Lung (tissue), 12 donors: ENCODE data around the gene AOAH. TPM values are rescaled to one million over a fixed set of nuclear protein-coding genes. Genes with fewer than 3 reads are reported as not detected.

Experiments used
- ATAC-seq: fragments of 200-7000 bp; cut with Tn5 transposase; one replicate; pipeline ENCODE4 v1.9.1; 2020; ENCODE audit warnings: moderate number of reproducible peaks; ENCODE audit not compliant: insufficient read depth, low FRiP score
- DNase-seq, 3 donors: peaks; one replicate each; pipeline ENCODE4 v3.0.0-alpha.2; 2013 to 2017
- H3K27ac ChIP-seq, 2 donors: one replicate each; pipeline ENCODE4 v1.5.1; 2013; ENCODE audit warnings: mild to moderate bottlenecking in 2 of 2, moderate library complexity in 2 of 2, control low read depth in 1 of 2, inconsistent platforms in 1 of 2, low read depth in 1 of 2, low read length in 1 of 2
- H3K27me3 ChIP-seq, 3 donors: one replicate each; pipeline ENCODE4 v1.5.1; 2013; ENCODE audit warnings: low read length in 2 of 3; ENCODE audit not compliant: control insufficient read depth in 3 of 3, insufficient read depth in 3 of 3
- H3K36me3 ChIP-seq, 4 donors: one replicate each; pipeline ENCODE4 v1.5.1; 2013; ENCODE audit warnings: low read length in 4 of 4, mild to moderate bottlenecking in 1 of 4, moderate library complexity in 1 of 4; ENCODE audit not compliant: control insufficient read depth in 4 of 4, insufficient read depth in 4 of 4
- H3K4me1 ChIP-seq, 5 donors: one replicate each; pipeline ENCODE4 v1.5.1; 2013; ENCODE audit warnings: low read length in 5 of 5, mild to moderate bottlenecking in 2 of 5, moderate library complexity in 1 of 5; ENCODE audit not compliant: control insufficient read depth in 5 of 5, insufficient read depth in 5 of 5
- H3K4me3 ChIP-seq: one replicate; pipeline ENCODE4 v1.5.1; 2013; ENCODE audit warnings: mild to moderate bottlenecking, control low read depth, moderate library complexity
- H3K9ac ChIP-seq, 2 donors: one replicate each; pipeline ENCODE4 v1.5.1; 2013; ENCODE audit warnings: low read length in 2 of 2, control low read depth in 1 of 2; ENCODE audit not compliant: insufficient read depth in 1 of 2
- H3K9me3 ChIP-seq, 4 donors: one replicate each; pipeline ENCODE4 v1.5.1; 2013; ENCODE audit warnings: low read length in 3 of 4, mild to moderate bottlenecking in 1 of 4, moderate library complexity in 1 of 4; ENCODE audit not compliant: control insufficient read depth in 4 of 4, insufficient read depth in 3 of 4
- CTCF ChIP-seq: IDR thresholded peaks from 2 replicates; pipeline ENCODE4 v1.5.1; 2012; ENCODE audit warnings: mild to moderate bottlenecking; ENCODE audit errors: control extremely low read depth, extremely low read depth
- WGBS, 2 donors: extraction: QIAGEN DNeasy Blood & Tissue Kit; methylation state at CpG; one replicate each; pipeline ENCODE4 v1.1.7; 2013; 5-methylcytosine and 5-hydroxymethylcytosine counted together
- polyA plus RNA-seq, 2 donors: library from polyadenylated mRNA; stranded (reverse); fragments of 200-250 nt; gene quantifications; one replicate each; pipeline ENCODE4 v1.2.1, GENCODE V29; 2013
- total RNA-seq, 2 donors: library from RNA; depleted of rRNA in 1 of 2; stranded (reverse); fragments of >200 nt in 1 of 2; gene quantifications; one replicate each; pipeline ENCODE4 v1.2.1, GENCODE V29; 2014 to 2021
- donor health status: control.
- donor health status: control.
- donor health status: Bipolar disorder and iron deficiency.
- donor health status: healthy.
- donor health status: DM: yes; HTN: yes; CAD: no.

AOAH gene
- total and polyA plus RNA-seq, 4 donors = 4.7 to 36.4 (median 29.0) TPM

GRCh38 chr7:36523371-36524101, 200.8 kb downstream of the AOAH start:
- DNase-seq (no peak), ATAC-seq (no peak)
- no peaks in the 10 kb centered on the region for H3K4me1 ChIP-seq
- peaks cover 0 to 2% (median 0%) of the 10 kb centered on the region in 4 donors for H3K9me3 ChIP-seq
- no peak overlapping the region for H3K4me3 ChIP-seq
- H3K9ac ChIP-seq = no peak overlapping the region
- no peak overlapping the region for H3K27ac ChIP-seq
- TF ChIP-seq CTCF = no peak
- H3K36me3 ChIP-seq = no peaks in the 10 kb centered on the region
- peaks cover 0 to 3% (median 0%) of the 10 kb centered on the region in 3 donors for H3K27me3 ChIP-seq
- WGBS, 2 donors = 91 to 97% methylated on average over 6 of the region's 6 CpGs

DNA sequence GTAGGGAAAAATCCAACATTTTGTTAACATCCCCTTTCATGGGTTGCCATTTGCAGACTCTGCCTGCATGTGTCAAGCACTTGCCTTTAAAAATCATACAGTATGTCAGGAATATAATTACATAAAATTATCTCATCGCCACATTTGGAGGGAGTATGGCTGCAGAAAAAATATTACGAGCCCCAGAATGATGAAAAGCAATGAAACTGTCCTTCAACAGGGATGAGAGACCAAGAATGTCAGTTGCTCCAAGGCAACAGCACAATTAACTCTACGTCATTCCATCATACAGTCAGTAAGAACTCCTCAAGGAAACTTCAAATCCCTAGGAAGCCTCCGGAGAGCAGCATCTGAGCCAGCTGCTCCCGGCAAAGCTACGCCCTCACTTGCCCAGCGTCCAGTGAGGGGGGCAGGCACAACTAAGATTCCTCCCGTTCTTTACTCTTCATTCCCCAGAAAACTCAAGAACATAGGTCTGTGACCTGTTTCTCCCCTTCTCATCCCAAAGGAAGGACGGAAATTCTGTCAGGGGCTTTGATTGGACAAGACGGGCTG, 201.8 kb downstream of the AOAH start:
- no peak overlapping the region for H3K4me3 ChIP-seq
- WGBS, 2 donors = 90 to 98% methylated on average over 10 of the region's 10 CpGs
- H3K9me3 ChIP-seq = peaks cover 0 to 2% (median 0%) of the 10 kb centered on the region in 4 donors
- no peak for DNase-seq
- H3K27ac ChIP-seq = no peak overlapping the region
- no peak for ATAC-seq
- no peak overlapping the region for H3K9ac ChIP-seq
- H3K4me1 ChIP-seq = no peaks in the 10 kb centered on the region
- no peaks in the 10 kb centered on the region for H3K36me3 ChIP-seq
- H3K27me3 ChIP-seq = peaks cover 0 to 3% (median 0%) of the 10 kb centered on the region in 3 donors
- TF ChIP-seq CTCF = no peak

GRCh38 chr7:36521911-36522310, 202.4 kb downstream of the AOAH start:
- H3K4me1 ChIP-seq = no peaks in the 10 kb centered on the region
- ATAC-seq (no peak), DNase-seq (no peak)
- no peak overlapping the region for H3K27ac ChIP-seq
- H3K36me3 ChIP-seq = no peaks in the 10 kb centered on the region
- no peak overlapping the region for H3K4me3 ChIP-seq
- peaks cover 0 to 3% (median 0%) of the 10 kb centered on the region in 3 donors for H3K27me3 ChIP-seq
- no peak overlapping the region for H3K9ac ChIP-seq
- peaks cover 0 to 2% (median 0%) of the 10 kb centered on the region in 4 donors for H3K9me3 ChIP-seq
- 86 to 90% methylated on average over 10 of the region's 10 CpGs for WGBS, 2 donors
- TF ChIP-seq CTCF = no peak
